CD4-positive, alpha-beta T cell treated with Interleukin-6 at 100 ng/mL for 8 hours (primary cell): ENCODE results near the gene MYOM1.
"Not testable (repeated sequence)": the region's sequence is repeated elsewhere in the genome, so short reads cannot be mapped to it uniquely, and the experiment has no call there.

Experiments
- DNase-seq: peaks from one replicate; pipeline ENCODE4 v3.0.0-alpha.2; 2020; ENCODE audit warnings: mixed read lengths, low spot score

Gene MYOM1

DNA sequence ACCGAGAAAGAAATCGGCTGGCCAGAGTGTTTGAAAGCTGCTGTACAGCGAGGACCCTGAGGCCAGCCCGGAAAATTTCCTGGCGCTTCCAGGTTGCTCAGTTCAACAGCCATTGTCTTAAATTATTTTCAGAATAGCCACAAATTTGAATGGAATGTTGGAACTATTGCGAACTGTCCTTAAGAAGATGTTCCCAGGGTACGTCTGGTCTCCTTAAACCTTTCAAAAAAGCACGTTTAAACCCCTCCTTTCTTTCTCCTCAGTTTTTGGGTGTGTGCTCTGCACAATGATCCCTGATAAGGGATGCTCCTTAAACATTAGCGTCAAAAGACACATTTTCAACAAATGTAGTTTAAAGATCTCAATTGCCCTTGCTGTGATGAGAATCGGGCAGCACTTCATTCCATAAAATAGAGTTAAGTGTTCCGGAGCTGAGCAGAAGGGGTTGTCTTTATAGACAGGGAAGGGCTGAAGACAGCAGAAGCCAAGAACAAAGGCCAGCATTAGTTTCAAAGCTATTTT lies 192.3 kb downstream of the MYOM1 start:
- DNase-seq, result no peak

DNA sequence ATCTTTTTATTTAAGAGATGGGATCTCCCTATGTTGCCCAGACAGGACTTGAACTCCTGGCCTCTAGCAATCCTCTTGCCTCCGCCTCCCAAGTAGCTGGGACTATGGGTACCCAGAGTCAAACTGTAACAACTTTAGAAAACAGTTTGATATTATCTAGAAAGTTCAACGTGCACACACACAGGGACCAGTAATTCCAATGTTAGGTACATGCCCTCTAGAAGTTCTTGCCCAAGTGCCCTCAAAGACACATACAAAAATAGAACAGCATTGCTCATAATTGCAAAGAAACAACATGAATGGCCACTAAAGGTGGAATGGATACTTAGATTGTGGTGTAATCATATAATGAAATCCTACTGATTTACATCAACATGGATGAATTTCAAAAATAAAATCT lies 194.2 kb downstream of the MYOM1 start:
- no peak for DNase-seq

GRCh38 chr18:3023603-3024002 lies 196.2 kb downstream of the MYOM1 start:
- not testable (repeated sequence) for DNase-seq
